HL-60 (cell line): ENCODE data around the gene AKAP12.

Source experiments
- DNase-seq, 2 experiments: peaks; one replicate each; pipeline ENCODE4 v3.0.0-alpha.2; 2010 to 2020; ENCODE audit warnings: low read depth in 1 of 2, low spot score in 1 of 2
- H3K27ac ChIP-seq: fragments of 250-450 bp; sonication (Bioruptor Pico); replicated peaks from 2 replicates; pipeline ENCODE4 v1.5.1; 2020; ENCODE audit warnings: mild to moderate bottlenecking, moderate library complexity
- H3K27me3 ChIP-seq: fragments of 250-450 bp; sonication (Bioruptor Pico); 2 replicates; pipeline ENCODE4 v1.5.1; 2021; ENCODE audit warnings: mild to moderate bottlenecking, moderate library complexity; ENCODE audit not compliant: insufficient read depth, poor library complexity, severe bottlenecking
- H3K4me3 ChIP-seq: replicated peaks from 2 replicates; pipeline ENCODE4 v1.5.1; 2011; ENCODE audit warnings: mild to moderate bottlenecking, control low read depth, low read length; ENCODE audit not compliant: insufficient read depth
- GABPA ChIP-seq: IDR thresholded peaks from 2 replicates; pipeline ENCODE4 v1.6.1; 2012; ENCODE audit warnings: low read depth
- POLR2AphosphoS5 ChIP-seq: IDR thresholded peaks from 2 replicates; pipeline ENCODE4 v1.6.1; 2012; ENCODE audit warnings: low read depth
- SPI1 ChIP-seq: IDR thresholded peaks from 2 replicates; pipeline ENCODE4 v1.6.1; 2012; ENCODE audit warnings: low read depth, mild to moderate bottlenecking, borderline replicate concordance
- TF ChIP-seq, protein P1 (sequence below): IDR thresholded peaks from 2 replicates; pipeline ENCODE4 v1.6.1; 2012; ENCODE audit warnings: low read depth; ENCODE audit not compliant: insufficient replicate concordance
- TF ChIP-seq, protein P2 (sequence below): IDR thresholded peaks from one replicate; pipeline ENCODE4 v1.5.1; 2011; ENCODE audit warnings: low read length, control low read depth, inconsistent platforms; ENCODE audit not compliant: insufficient read depth

The AKAP12 gene

DNA sequence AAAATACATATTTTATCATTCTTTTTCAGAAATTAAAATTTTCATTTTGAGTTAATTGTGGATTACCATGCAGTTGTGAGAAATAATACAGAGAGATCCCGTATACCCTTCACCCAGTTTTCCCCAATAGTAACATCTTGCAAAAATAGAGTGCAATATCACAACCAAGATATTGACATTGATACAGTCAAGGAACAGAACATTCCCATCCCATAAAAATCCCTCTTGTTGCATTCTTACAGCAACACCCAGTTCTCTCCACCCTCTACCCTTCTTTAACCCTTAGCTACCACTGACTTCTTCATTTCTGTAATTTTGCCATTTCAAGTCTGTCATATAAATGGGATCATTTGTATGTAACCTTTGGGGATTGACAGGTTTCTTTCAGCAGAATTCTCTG lies 6.9 kb upstream of the AKAP12 start:
- DNase-seq, result no peak
- Histone ChIP-seq H3K27ac (no peak overlapping the region), H3K27me3 (peaks cover 6% of the 10 kb centered on the region), H3K4me3 (no peak overlapping the region)
- TF ChIP-seq POLR2AphosphoS5, result no peak
- TF ChIP-seq, protein P1, sequence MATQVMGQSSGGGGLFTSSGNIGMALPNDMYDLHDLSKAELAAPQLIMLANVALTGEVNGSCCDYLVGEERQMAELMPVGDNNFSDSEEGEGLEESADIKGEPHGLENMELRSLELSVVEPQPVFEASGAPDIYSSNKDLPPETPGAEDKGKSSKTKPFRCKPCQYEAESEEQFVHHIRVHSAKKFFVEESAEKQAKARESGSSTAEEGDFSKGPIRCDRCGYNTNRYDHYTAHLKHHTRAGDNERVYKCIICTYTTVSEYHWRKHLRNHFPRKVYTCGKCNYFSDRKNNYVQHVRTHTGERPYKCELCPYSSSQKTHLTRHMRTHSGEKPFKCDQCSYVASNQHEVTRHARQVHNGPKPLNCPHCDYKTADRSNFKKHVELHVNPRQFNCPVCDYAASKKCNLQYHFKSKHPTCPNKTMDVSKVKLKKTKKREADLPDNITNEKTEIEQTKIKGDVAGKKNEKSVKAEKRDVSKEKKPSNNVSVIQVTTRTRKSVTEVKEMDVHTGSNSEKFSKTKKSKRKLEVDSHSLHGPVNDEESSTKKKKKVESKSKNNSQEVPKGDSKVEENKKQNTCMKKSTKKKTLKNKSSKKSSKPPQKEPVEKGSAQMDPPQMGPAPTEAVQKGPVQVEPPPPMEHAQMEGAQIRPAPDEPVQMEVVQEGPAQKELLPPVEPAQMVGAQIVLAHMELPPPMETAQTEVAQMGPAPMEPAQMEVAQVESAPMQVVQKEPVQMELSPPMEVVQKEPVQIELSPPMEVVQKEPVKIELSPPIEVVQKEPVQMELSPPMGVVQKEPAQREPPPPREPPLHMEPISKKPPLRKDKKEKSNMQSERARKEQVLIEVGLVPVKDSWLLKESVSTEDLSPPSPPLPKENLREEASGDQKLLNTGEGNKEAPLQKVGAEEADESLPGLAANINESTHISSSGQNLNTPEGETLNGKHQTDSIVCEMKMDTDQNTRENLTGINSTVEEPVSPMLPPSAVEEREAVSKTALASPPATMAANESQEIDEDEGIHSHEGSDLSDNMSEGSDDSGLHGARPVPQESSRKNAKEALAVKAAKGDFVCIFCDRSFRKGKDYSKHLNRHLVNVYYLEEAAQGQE, result no peak

DNA sequence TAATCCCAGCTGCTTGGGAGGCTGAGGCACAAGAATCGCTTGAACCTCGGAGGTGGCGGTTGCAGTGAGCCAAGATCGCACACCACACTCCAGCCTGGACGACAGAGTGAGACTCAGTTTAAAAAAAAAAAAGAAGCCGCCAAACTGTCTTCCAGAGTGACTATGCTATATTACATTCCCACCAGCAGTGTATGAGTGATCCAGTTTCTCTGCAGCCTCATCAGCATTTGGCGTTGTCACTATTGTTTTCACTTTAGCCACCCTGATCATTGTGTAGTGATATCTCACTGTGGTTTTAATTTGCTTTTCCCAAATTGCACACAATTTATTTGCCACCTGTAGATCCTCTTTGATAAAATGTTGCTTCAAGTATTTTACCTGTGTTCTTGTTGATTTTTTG lies 6.0 kb upstream of the AKAP12 start:
- H3K27ac ChIP-seq, result no peak overlapping the region
- no peak for DNase-seq

DNA sequence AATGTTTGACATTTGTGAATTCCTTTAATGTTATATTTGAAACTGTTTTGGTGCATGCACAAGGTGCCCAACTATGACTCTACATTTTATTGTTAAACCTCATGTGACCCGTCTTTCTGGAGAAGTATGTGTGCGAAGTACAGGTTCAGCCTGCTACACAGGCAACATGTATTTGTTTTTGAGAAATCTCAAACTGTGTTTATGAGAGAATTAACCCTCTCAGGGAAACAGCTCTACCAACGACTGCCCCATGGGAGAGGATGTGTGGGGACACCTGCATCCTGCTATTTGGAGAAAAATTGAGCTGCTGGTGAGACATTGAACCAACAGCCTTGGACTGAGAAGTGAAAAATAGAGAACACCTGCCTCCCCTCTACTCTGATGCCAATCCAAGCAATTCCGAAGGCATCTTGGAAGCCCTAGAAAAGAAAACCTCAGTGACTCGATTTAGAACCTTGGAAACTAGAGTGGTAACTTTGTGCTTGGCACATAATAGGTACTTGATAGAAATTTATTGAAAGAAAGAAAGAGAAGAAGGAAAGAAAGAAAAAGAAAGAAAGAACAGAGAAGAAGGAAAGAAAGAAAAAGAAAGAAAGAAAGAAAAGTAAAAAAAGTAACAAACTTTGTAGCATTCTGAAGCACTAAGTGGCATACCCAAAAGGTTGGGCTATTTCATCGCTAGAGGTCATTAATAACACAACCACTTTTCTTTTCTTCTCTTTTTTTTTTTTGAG lies 2.9 kb upstream of the AKAP12 start:
- peaks cover 30% of the 10 kb centered on the region for H3K27me3 ChIP-seq
- no peak overlapping the region for H3K27ac ChIP-seq
- no peak for TF ChIP-seq POLR2AphosphoS5
- TF ChIP-seq SPI1, result no peak
- no peak overlapping the region for H3K4me3 ChIP-seq
- DNase-seq, result no peak

More for the DNA sequence above, 6.0 kb upstream of the AKAP12 start:
- peaks cover 6% of the 10 kb centered on the region for H3K27me3 ChIP-seq
- TF ChIP-seq SPI1 (no peak), GABPA (no peak), POLR2AphosphoS5 (no peak)
- TF ChIP-seq, protein P2, sequence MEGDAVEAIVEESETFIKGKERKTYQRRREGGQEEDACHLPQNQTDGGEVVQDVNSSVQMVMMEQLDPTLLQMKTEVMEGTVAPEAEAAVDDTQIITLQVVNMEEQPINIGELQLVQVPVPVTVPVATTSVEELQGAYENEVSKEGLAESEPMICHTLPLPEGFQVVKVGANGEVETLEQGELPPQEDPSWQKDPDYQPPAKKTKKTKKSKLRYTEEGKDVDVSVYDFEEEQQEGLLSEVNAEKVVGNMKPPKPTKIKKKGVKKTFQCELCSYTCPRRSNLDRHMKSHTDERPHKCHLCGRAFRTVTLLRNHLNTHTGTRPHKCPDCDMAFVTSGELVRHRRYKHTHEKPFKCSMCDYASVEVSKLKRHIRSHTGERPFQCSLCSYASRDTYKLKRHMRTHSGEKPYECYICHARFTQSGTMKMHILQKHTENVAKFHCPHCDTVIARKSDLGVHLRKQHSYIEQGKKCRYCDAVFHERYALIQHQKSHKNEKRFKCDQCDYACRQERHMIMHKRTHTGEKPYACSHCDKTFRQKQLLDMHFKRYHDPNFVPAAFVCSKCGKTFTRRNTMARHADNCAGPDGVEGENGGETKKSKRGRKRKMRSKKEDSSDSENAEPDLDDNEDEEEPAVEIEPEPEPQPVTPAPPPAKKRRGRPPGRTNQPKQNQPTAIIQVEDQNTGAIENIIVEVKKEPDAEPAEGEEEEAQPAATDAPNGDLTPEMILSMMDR, result no peak
- TF ChIP-seq, protein P1, result no peak
- H3K4me3 ChIP-seq, result no peak overlapping the region

DNA sequence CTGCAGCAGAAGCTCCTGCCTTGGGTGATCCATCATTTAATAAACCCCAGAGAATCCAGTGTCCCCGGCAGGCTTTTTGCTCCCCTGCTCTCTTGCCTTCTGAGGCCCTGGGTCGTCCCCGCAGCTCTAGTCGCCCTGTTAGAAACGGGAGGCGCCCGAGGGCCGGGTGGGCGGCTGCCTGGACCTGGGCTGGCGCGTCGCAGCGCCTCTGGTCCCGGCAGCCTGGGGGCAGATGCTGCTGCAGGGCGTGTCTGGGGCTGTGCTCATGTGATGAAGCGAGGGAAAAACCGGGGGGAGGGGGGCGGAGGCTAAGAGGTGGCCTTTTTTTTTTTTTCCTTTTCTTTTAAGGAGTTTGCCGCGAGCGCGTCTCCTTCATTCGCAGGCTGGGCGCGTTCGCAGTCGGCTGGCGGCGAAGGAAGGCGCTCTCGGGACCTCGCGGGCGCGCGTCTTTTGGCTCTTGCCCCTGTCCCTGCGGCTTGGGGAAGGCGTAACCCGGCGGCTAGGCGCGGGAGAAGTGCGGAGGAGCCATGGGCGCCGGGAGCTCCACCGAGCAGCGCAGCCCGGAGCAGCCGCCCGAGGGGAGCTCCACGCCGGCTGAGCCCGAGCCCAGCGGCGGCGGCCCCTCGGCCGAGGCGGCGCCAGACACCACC lies 394 bp downstream of the AKAP12 start:
- Histone ChIP-seq H3K27ac (no peak overlapping the region), H3K4me3 (no peak overlapping the region), H3K27me3 (peaks cover 46% of the 10 kb centered on the region)
- no peak for DNase-seq
- no peak for TF ChIP-seq GABPA
- TF ChIP-seq, protein P1, result no peak
- TF ChIP-seq POLR2AphosphoS5, result no peak
- TF ChIP-seq SPI1, result no peak
- TF ChIP-seq, protein P2, result no peak
